Epithelial cell of esophagus (primary cell): ENCODE data around the gene MT1B.
A peak's percentile ranks its signal among the peaks of the same experiment; 100 is the strongest.

Experiments
- DNase-seq: peaks from one replicate; pipeline ENCODE4 v3.0.0; 2010; ENCODE audit warnings: low read depth
- H3K4me3 ChIP-seq: 2 replicates; pipeline ENCODE4 v1.5.1; 2011; ENCODE audit warnings: mild to moderate bottlenecking, low read length, control low read depth
- CTCF ChIP-seq: IDR thresholded peaks from 2 replicates; pipeline ENCODE4 v1.5.1; 2011; ENCODE audit warnings: low read depth, mild to moderate bottlenecking, low read length, control low read depth, inconsistent platforms; ENCODE audit not compliant: insufficient read depth; ENCODE audit errors: missing control alignments

The MT1B gene

GRCh38 chr16:56683424-56684172, 31.9 kb downstream of the MT1B start:
- no peak for TF ChIP-seq CTCF
- H3K4me3 ChIP-seq, result peak overlapping the region; percentile 99
- no peak for DNase-seq

GRCh38 chr16:56684256-56684925, 32.7 kb downstream of the MT1B start:
- no peak for TF ChIP-seq CTCF
- H3K4me3 ChIP-seq, result peak overlapping the region; percentile 99
- peak; percentile 44 for DNase-seq

- H3K4me3 ChIP-seq, result peak overlapping the region; percentile 99
- peak; percentile 43 for DNase-seq
- TF ChIP-seq CTCF, result no peak
These were observed 33.4 kb downstream of the MT1B start for GRCh38 chr16:56684926-56685590.

GRCh38 chr16:56686758-56687157, 35.1 kb downstream of the MT1B start:
- DNase-seq, result no peak
- TF ChIP-seq CTCF, result no peak
- H3K4me3 ChIP-seq, result no peak overlapping the region

- no peak for TF ChIP-seq CTCF
- no peak for DNase-seq
- no peak overlapping the region for H3K4me3 ChIP-seq
These were observed 37.1 kb downstream of the MT1B start for GRCh38 chr16:56688762-56689161.

GRCh38 chr16:56689171-56689570, 37.5 kb downstream of the MT1B start:
- TF ChIP-seq CTCF, result no peak
- H3K4me3 ChIP-seq, result no peak overlapping the region
- peak; percentile 64 for DNase-seq
